GM10248 (cell line): ENCODE data around the gene PALLD.

Experiments
- CTCF ChIA-PET: fragments of 300-600 bp; sonication (Branson Sonifier 250); formaldehyde crosslinking; extraction: SDS; loops from one replicate; lab custom pipeline; 2021; ENCODE audit warnings: antibody characterized with exemption; lab: Yijun Ruan, JAX
- POLR2A ChIA-PET: fragments of 350-650 bp; sonication (Branson Sonifier 250); formaldehyde crosslinking; extraction: SDS; loops from one replicate; lab custom pipeline; 2020; ENCODE audit warnings: antibody characterized with exemption; lab: Yijun Ruan, JAX
- DNase-seq: peaks from one replicate; pipeline ENCODE4 v3.0.0; 2012; ENCODE audit errors: extremely low spot score
- TF ChIP-seq, protein P1 (sequence below): IDR thresholded peaks from 2 replicates; pipeline ENCODE4 v1.5.1; 2012; ENCODE audit warnings: mild to moderate bottlenecking, low read depth; ENCODE audit errors: extremely low read depth, missing control alignments, control extremely low read depth

The PALLD gene

GRCh38 chr4:168643111-168643795, 146.4 kb downstream of the PALLD start:
- POLR2A ChIA-PET = no interaction called here
- TF ChIP-seq, protein P1, sequence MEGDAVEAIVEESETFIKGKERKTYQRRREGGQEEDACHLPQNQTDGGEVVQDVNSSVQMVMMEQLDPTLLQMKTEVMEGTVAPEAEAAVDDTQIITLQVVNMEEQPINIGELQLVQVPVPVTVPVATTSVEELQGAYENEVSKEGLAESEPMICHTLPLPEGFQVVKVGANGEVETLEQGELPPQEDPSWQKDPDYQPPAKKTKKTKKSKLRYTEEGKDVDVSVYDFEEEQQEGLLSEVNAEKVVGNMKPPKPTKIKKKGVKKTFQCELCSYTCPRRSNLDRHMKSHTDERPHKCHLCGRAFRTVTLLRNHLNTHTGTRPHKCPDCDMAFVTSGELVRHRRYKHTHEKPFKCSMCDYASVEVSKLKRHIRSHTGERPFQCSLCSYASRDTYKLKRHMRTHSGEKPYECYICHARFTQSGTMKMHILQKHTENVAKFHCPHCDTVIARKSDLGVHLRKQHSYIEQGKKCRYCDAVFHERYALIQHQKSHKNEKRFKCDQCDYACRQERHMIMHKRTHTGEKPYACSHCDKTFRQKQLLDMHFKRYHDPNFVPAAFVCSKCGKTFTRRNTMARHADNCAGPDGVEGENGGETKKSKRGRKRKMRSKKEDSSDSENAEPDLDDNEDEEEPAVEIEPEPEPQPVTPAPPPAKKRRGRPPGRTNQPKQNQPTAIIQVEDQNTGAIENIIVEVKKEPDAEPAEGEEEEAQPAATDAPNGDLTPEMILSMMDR = no peak
- CTCF ChIA-PET = no interaction called here

DNA sequence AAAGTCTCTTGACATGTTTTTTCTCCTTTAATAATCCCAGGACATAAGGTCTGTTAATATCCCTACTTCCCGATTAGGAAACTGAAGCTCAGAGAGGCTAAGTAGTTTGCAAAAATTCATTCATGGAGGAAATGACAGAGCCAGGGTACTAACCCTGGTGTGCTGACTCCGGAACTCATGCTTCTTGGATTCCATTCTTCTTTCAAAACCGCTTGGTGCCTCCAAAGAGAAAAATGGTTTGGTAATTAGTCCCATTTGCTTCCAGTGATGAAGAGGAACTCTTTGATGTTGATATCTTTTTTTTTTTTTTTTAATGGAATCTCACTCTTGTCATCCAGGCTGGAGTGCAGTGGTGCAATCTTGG, 146.9 kb downstream of the PALLD start:
- no peak for DNase-seq
- TF ChIP-seq, protein P1 = no peak
- ChIA-PET POLR2A (no interaction called here), CTCF (no interaction called here)

More at GRCh38 chr4:168643111-168643795, 146.4 kb downstream of the PALLD start:
- no peak for DNase-seq

- POLR2A ChIA-PET = no interaction called here
- no peak for DNase-seq
These were observed 149.3 kb downstream of the PALLD start for GRCh38 chr4:168646001-168646768.

DNA sequence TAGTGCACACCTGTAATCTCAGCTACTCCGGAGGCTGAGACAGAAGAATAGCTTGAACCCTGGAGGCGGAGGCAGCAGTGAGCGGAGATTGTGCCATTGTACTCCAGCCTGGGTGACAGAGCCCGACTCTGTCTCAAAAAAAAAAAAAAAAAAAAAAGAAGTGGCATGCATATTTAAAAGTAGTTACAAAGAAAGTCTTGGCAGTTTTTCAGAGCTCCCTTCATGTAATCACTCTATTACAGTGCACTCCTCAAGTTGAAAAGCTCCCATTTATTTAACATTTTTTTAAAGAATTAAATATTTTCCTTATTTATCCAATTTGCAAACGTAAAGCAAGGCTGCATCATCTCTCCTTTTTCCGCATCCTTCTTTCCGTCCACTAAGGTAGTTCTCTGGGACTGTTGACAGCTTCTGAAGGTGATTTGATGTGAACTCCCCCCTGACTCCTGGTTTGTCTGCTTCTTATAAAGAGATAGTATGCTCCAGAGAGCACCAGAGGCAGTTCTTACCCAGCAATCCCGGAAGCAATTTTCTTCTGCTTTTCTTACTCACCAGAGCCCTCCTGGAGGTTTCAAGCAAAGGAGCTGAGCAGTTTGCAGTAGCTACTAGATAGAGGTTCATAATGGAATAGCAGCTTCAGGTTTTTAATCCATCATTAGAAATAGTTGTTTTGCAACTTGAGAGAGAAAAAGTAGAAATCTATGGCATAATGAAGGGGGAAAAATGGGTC, 151.0 kb downstream of the PALLD start:
- POLR2A ChIA-PET = no interaction called here
- CTCF ChIA-PET = interaction anchor here (0.9 kb wide), 1 partner anchor 13 kb away, joined by 3 read pairs; no protein-coding TSS in a partner anchor
- no peak for DNase-seq
- TF ChIP-seq, protein P1 = no peak

More at GRCh38 chr4:168646001-168646768, 149.3 kb downstream of the PALLD start:
- CTCF ChIA-PET = interaction anchor here (0.9 to 1.1 kb wide), 2 partner anchors 12 to 124 kb away, joined by 3 read pairs; no protein-coding TSS in a partner anchor
- TF ChIP-seq, protein P1 = no peak

- no peak for DNase-seq
- ChIA-PET CTCF (no interaction called here), POLR2A (no interaction called here)
- TF ChIP-seq, protein P1 = no peak
These were observed 151.6 kb downstream of the PALLD start for GRCh38 chr4:168648494-168648893.

- no peak for DNase-seq
- POLR2A ChIA-PET = no interaction called here
- CTCF ChIA-PET = no interaction called here
- TF ChIP-seq, protein P1 = no peak
These were observed 152.1 kb downstream of the PALLD start for GRCh38 chr4:168648929-168649328.
